GM19351 (cell line): ENCODE measurements around the gene CD34.

Experiments used
- ATAC-seq: cut with Tn5 transposase; IDR thresholded peaks from one replicate; pipeline ENCODE4 v1.9.1; 2021; ENCODE audit warnings: mild to moderate bottlenecking, moderate library complexity; ENCODE audit not compliant: unreplicated experiment

The CD34 gene

DNA sequence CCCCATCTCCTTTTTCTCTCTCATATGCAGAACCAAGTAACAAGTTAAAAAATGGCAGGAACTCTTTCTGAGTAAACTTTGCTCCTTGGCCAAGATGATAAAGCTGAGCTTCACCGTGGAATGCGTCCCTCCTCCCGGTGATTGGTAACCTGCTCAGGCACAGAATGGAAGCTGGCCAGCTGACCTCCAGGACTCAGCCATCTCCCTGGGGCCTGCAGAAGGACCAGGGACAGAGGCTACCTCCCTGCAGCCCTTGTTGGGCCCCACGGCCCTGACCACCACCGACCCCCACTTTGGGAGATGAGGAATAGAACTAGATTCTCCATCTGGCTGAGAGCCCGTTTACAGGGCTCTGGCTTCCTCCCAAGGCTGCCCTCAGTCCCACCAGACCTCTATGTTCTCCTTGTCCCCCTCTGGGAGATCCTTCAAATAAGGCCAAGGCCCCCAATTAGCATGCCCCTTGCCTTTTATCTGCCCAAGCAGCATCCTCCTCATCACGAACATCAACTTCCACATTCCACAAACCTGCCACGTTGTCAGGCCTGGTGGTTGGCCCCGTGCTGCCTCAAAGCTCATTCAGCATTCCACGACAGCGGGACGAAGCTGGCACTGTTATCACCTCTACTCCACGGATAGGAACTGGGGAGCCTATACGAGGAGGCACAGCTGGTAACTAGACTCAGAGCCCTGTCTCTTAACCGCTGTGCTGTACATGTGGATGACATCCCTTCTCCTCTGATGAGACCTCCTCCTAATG is 74.2 kb downstream of the CD34 start:
- ATAC-seq: no peak

- ATAC-seq: no peak
These were observed 75.0 kb downstream of the CD34 start for GRCh38 chr1:207835958-207836357.

DNA sequence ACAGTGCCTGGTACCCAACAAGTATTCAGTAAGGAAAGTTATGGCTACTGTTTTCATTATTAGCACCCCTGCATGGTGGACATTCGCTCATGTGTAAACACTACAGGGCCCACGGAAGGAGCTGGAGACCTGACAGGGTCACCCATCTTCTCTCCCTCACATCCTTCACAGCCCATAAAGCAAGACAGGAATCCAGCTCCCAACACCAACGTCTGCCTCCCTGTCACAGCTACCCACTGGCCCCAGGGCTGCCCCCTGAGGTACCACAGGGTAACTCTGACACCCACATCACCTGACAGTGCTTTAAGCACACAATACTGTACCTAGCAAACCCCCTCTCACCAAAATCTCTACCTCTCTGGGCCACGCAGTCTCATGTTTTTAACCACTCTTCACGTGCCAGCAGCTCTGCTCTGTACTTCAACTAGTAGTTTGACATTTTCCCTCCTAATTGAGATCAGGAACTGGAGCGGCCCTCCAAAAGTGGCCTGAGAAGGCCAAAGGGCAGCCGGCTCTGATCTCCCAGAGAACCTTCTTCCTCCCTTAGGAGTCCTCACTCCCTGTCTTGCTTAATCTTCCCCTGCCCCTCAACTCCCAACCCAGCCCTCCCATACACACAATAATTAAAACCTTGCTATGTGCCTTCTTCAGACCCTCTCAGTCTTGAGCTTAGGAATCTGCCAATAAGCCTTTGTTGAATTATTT is 76.8 kb downstream of the CD34 start:
- no peak for ATAC-seq

GRCh38 chr1:207833381-207833780 is 77.5 kb downstream of the CD34 start:
- ATAC-seq: no peak

- ATAC-seq: no peak
These were observed 78.1 kb downstream of the CD34 start for GRCh38 chr1:207832796-207833195.

- ATAC-seq: peak; percentile 88
These were observed 79.2 kb downstream of the CD34 start for GRCh38 chr1:207831517-207832327.
